Esophagus mucosa (tissue), 1 donor: Measurements from ENCODE around the gene RNF135. TPM values are rescaled to one million over a fixed set of nuclear protein-coding genes. Genes with fewer than 3 reads are reported as not detected.
"Not testable (repeated sequence)": the region's sequence is repeated elsewhere in the genome, so short reads cannot be mapped to it uniquely, and the experiment has no call there.

Source experiments
- ATAC-seq: fragments of 200-7000 bp; cut with Tn5 transposase; one replicate; pipeline ENCODE4 v1.9.1; 2020
- total RNA-seq: library from RNA; stranded (reverse); gene quantifications from one replicate; pipeline ENCODE4 v1.2.4, GENCODE V29; 2023
- donor health status: DM: yes; HTN: yes; CAD: no.

The RNF135 gene
- total RNA-seq, 1 donor from 2014 or later: 23.7 TPM

GRCh38 chr17:31003225-31003866 is 32.5 kb downstream of the RNF135 start:
- ATAC-seq: no peak

- ATAC-seq: no peak
Measured at GRCh38 chr17:31004160-31004559, 33.3 kb downstream of the RNF135 start.

GRCh38 chr17:31007695-31008373 is 37.0 kb downstream of the RNF135 start:
- ATAC-seq: no peak

GRCh38 chr17:31008374-31009041 is 37.7 kb downstream of the RNF135 start:
- peak; percentile 76 for ATAC-seq

GRCh38 chr17:31009042-31009702 is 38.3 kb downstream of the RNF135 start:
- ATAC-seq: peak; percentile 30

- ATAC-seq: not testable (repeated sequence)
Measured at GRCh38 chr17:31010014-31010413, 39.2 kb downstream of the RNF135 start.

- ATAC-seq: no peak
Measured at GRCh38 chr17:31013844-31014243, 43.0 kb downstream of the RNF135 start.

- no peak for ATAC-seq
Measured at GRCh38 chr17:31015639-31016038, 44.8 kb downstream of the RNF135 start.

- ATAC-seq: no peak
Measured at GRCh38 chr17:31019004-31019403, 48.2 kb downstream of the RNF135 start.

GRCh38 chr17:31023171-31023570 is 52.3 kb downstream of the RNF135 start:
- not testable (repeated sequence) for ATAC-seq

- ATAC-seq: no peak
Measured at GRCh38 chr17:31031841-31032240, 61.0 kb downstream of the RNF135 start.

- ATAC-seq: not testable (repeated sequence)
Measured at GRCh38 chr17:31035611-31036010, 64.8 kb downstream of the RNF135 start.

- not testable (repeated sequence) for ATAC-seq
Measured at GRCh38 chr17:31040837-31041236, 70.0 kb downstream of the RNF135 start.

- not testable (repeated sequence) for ATAC-seq
Measured at GRCh38 chr17:31042378-31042777, 71.5 kb downstream of the RNF135 start.

- ATAC-seq: not testable (repeated sequence)
Measured at GRCh38 chr17:31046856-31047425, 76.1 kb downstream of the RNF135 start.

GRCh38 chr17:31048142-31048541 is 77.3 kb downstream of the RNF135 start:
- no peak for ATAC-seq

- ATAC-seq: no peak
Measured at GRCh38 chr17:31048780-31049179, 77.9 kb downstream of the RNF135 start.

Other genes starting within 250 kb of the RNF135 start
- 17.9 TPM for gene CRLF3, start 146.3 kb upstream of the RNF135 start, total RNA-seq
- 3.8 TPM for gene ATAD5, start 139.1 kb upstream of the RNF135 start, total RNA-seq
- 8.4 TPM for gene TEFM, start 64.8 kb upstream of the RNF135 start, total RNA-seq
- gene ADAP2, start 49.1 kb upstream of the RNF135 start, total RNA-seq: 6.3 TPM
- 21.6 TPM for gene NF1, start 123.9 kb downstream of the RNF135 start, total RNA-seq